Muscle of leg (tissue), 11 donors: ENCODE measurements around the gene HACD1. TPM values are rescaled to one million over a fixed set of nuclear protein-coding genes. Genes with fewer than 3 reads are reported as not detected.

Source experiments
- DNase-seq: peaks from one replicate; pipeline ENCODE4 v3.0.0; 2013
- H3K27ac ChIP-seq: one replicate; pipeline ENCODE4 v1.5.1; 2013; ENCODE audit warnings: mild to moderate bottlenecking, low read length, control low read depth
- H3K27me3 ChIP-seq: one replicate; pipeline ENCODE4 v1.6.1; 2013; ENCODE audit warnings: low read length; ENCODE audit not compliant: control insufficient read depth, insufficient read depth
- H3K36me3 ChIP-seq: one replicate; pipeline ENCODE4 v1.6.1; 2013; ENCODE audit warnings: low read length; ENCODE audit not compliant: control insufficient read depth, insufficient read depth
- H3K4me1 ChIP-seq: one replicate; pipeline ENCODE4 v1.6.1; 2013; ENCODE audit warnings: low read length; ENCODE audit not compliant: control insufficient read depth, insufficient read depth
- H3K4me3 ChIP-seq: one replicate; pipeline ENCODE4 v1.5.1; 2013; ENCODE audit warnings: low read length, control low read depth
- H3K9me3 ChIP-seq: replicated peaks from 2 replicates; pipeline ENCODE4 v1.6.1; 2013; ENCODE audit warnings: low read depth, low read length; ENCODE audit not compliant: control insufficient read depth
- WGBS: methylation state at CpG from one replicate; pipeline ENCODE4 v1.1.5; 2013; ENCODE audit warnings: missing lambda C conversion rate; ENCODE audit not compliant: insufficient coverage; 5-methylcytosine and 5-hydroxymethylcytosine counted together
- polyA plus RNA-seq, 8 donors: library from polyadenylated mRNA; unstranded; fragments of 120-200 nt; gene quantifications; one replicate each; pipeline versions ENCODE4 v1.2.1 to v1.2.3, GENCODE V29; 2013; ENCODE audit warnings: inconsistent platforms in 1 of 8, low replicate concordance in 1 of 8; ENCODE audit not compliant: insufficient read length in 8 of 8, insufficient read depth in 1 of 8
- total RNA-seq: library from RNA; stranded (reverse); fragments of 120-200 nt; gene quantifications from one replicate; pipeline ENCODE4 v1.2.4, GENCODE V29; 2013

Gene HACD1
- total and polyA plus RNA-seq, 9 donors, result 55.4 to 132 (median 101) TPM

- WGBS, result no CpG with 5 or more reads among the region's 5 CpGs
- no peak overlapping the region for H3K27ac ChIP-seq
- no peak for DNase-seq
- no peaks in the 10 kb centered on the region for H3K4me1 ChIP-seq
- peaks cover 2% of the 10 kb centered on the region for H3K36me3 ChIP-seq
- H3K27me3 ChIP-seq, result no peaks in the 10 kb centered on the region
- peaks cover 13% of the 10 kb centered on the region for H3K9me3 ChIP-seq
- H3K4me3 ChIP-seq, result no peak overlapping the region
Observed at GRCh38 chr10:17655567-17656146, 38.5 kb upstream of the HACD1 start.

GRCh38 chr10:17655009-17655408, 37.8 kb upstream of the HACD1 start:
- no peak for DNase-seq
- no CpG with 5 or more reads among the region's 3 CpGs for WGBS
- Histone ChIP-seq H3K27ac (no peak overlapping the region), H3K9me3 (peaks cover 13% of the 10 kb centered on the region), H3K36me3 (no peaks in the 10 kb centered on the region), H3K27me3 (no peaks in the 10 kb centered on the region), H3K4me1 (no peaks in the 10 kb centered on the region), H3K4me3 (no peak overlapping the region)

GRCh38 chr10:17652585-17652984, 35.4 kb upstream of the HACD1 start:
- Histone ChIP-seq H3K9me3 (peaks cover 13% of the 10 kb centered on the region), H3K27me3 (no peaks in the 10 kb centered on the region), H3K4me1 (no peaks in the 10 kb centered on the region), H3K27ac (no peak overlapping the region), H3K36me3 (no peaks in the 10 kb centered on the region), H3K4me3 (no peak overlapping the region)
- DNase-seq, result no peak

- Histone ChIP-seq H3K27me3 (no peaks in the 10 kb centered on the region), H3K27ac (no peak overlapping the region), H3K4me1 (no peaks in the 10 kb centered on the region), H3K36me3 (no peaks in the 10 kb centered on the region), H3K9me3 (peaks cover 11% of the 10 kb centered on the region), H3K4me3 (no peak overlapping the region)
- DNase-seq, result no peak
Observed at GRCh38 chr10:17651896-17652295, 34.7 kb upstream of the HACD1 start.

- H3K4me3 ChIP-seq, result no peak overlapping the region
- WGBS, result 97% methylated on average over 6 of the region's 8 CpGs
- no peaks in the 10 kb centered on the region for H3K36me3 ChIP-seq
- H3K9me3 ChIP-seq, result peaks cover 6% of the 10 kb centered on the region
- no peak overlapping the region for H3K27ac ChIP-seq
- no peaks in the 10 kb centered on the region for H3K27me3 ChIP-seq
- peaks cover under 1% of the 10 kb centered on the region for H3K4me1 ChIP-seq
- no peak for DNase-seq
Observed at GRCh38 chr10:17650416-17650815, 33.2 kb upstream of the HACD1 start.

- H3K9me3 ChIP-seq, result peaks cover 6% of the 10 kb centered on the region
- no peaks in the 10 kb centered on the region for H3K36me3 ChIP-seq
- no peaks in the 10 kb centered on the region for H3K27me3 ChIP-seq
- DNase-seq, result no peak
- H3K4me3 ChIP-seq, result no peak overlapping the region
- no peak overlapping the region for H3K27ac ChIP-seq
- peaks cover 2% of the 10 kb centered on the region for H3K4me1 ChIP-seq
- WGBS, result no CpG with 5 or more reads among the region's 2 CpGs
Observed at GRCh38 chr10:17649836-17650235, 32.7 kb upstream of the HACD1 start.

- no peaks in the 10 kb centered on the region for H3K36me3 ChIP-seq
- H3K4me3 ChIP-seq, result no peak overlapping the region
- WGBS, result no CpG with 5 or more reads among the region's 4 CpGs
- no peak for DNase-seq
- no peaks in the 10 kb centered on the region for H3K27me3 ChIP-seq
- H3K4me1 ChIP-seq, result peaks cover 2% of the 10 kb centered on the region
- peaks cover 6% of the 10 kb centered on the region for H3K9me3 ChIP-seq
- H3K27ac ChIP-seq, result no peak overlapping the region
Observed at GRCh38 chr10:17649052-17649451, 31.9 kb upstream of the HACD1 start.

GRCh38 chr10:17648243-17649035, 31.3 kb upstream of the HACD1 start:
- H3K27ac ChIP-seq, result no peak overlapping the region
- H3K9me3 ChIP-seq, result peaks cover 6% of the 10 kb centered on the region
- WGBS, result 97% methylated on average over 9 of the region's 10 CpGs
- DNase-seq, result no peak
- H3K27me3 ChIP-seq, result no peaks in the 10 kb centered on the region
- peaks cover 2% of the 10 kb centered on the region for H3K4me1 ChIP-seq
- no peak overlapping the region for H3K4me3 ChIP-seq
- no peaks in the 10 kb centered on the region for H3K36me3 ChIP-seq

- no peak overlapping the region for H3K27ac ChIP-seq
- H3K4me3 ChIP-seq, result no peak overlapping the region
- H3K4me1 ChIP-seq, result peaks cover 6% of the 10 kb centered on the region
- H3K9me3 ChIP-seq, result no peaks in the 10 kb centered on the region
- no CpG with 5 or more reads among the region's 3 CpGs for WGBS
- DNase-seq, result peak; percentile 37
- H3K27me3 ChIP-seq, result no peaks in the 10 kb centered on the region
- H3K36me3 ChIP-seq, result no peaks in the 10 kb centered on the region
Observed at GRCh38 chr10:17647326-17647725, 30.2 kb upstream of the HACD1 start.

GRCh38 chr10:17645621-17646345, 28.6 kb upstream of the HACD1 start:
- H3K27me3 ChIP-seq, result no peaks in the 10 kb centered on the region
- H3K36me3 ChIP-seq, result no peaks in the 10 kb centered on the region
- no peak for DNase-seq
- H3K4me1 ChIP-seq, result peaks cover 6% of the 10 kb centered on the region
- H3K4me3 ChIP-seq, result no peak overlapping the region
- no peaks in the 10 kb centered on the region for H3K9me3 ChIP-seq
- 94% methylated on average over 2 of the region's 6 CpGs for WGBS
- H3K27ac ChIP-seq, result no peak overlapping the region
